ENCODE measurements around the gene TRPT1.

TRPT1 gene

DNA sequence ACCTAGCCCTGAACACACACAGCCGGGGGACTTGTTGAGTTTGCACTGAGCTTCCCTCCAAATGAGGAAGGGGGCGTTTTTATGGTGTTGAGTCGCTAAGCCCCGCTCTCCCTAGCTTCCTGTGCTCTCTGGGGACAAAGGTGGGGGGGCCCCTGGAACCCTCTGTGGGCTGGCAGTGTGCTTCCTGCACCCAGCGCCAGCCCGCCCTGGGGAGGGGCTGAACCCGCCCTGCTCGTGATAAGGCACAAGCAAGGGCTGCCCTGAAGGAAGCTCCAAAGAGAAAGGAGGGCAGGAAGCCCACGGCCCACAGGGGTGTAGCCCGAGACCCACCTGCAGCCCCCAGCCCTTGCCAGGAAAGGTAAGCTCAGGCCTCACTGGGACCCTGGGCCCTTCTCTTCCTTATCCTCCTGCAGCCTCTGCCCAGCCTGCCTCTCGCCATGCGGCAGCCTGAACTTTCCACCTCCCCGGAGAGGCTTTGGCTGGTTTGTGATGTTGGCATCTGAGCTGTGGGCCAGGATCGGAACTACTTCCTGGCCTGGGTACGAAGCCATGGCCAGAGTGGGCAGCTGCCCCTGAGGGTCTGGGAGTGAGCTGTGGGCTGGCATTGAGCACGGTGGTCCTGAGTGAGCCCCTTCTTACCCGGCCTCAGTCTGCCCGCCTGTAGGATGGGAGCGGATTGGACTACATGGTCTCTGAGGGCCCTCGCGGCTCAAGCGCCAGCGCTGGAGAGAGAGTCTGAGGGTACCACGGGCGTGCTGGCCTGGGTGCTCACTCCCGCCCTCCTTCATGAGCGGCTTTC, 19.3 kb downstream of the TRPT1 start, which contains the start of gene FERMT3:
Gene FERMT3 (plus strand): TSS at position 265 of the 799 bp plus-strand sequence. CDS start 644 bp downstream, outside the sequence.
- no peak for FAIRE-seq

DNA sequence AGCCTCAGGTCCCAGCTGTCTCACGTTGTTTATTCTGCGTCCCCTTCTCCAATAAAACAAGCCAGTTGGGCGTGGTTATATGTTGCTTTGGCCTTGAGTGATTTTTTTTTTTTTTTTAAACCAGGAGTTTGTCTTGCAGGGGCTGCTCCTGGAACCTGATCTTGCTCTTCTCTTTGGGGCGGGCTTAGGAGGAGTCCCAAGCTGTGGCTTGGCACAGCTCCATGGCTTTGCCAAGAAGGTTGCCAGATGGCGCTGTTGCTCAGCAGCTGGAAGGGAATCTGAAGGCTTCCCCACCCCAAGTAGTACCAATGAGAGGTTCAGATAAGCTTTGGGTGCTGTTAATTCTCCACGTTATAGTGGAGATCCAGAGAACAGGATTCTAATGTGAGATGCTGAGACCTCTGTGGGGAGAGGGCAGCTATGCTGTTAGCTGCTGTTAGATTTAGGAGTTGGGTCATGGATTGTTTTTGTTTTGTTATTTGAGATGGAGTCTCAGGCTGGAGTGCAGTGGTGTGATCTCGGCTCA, 21.5 kb downstream of the TRPT1 start:
- no peak for FAIRE-seq

DNA sequence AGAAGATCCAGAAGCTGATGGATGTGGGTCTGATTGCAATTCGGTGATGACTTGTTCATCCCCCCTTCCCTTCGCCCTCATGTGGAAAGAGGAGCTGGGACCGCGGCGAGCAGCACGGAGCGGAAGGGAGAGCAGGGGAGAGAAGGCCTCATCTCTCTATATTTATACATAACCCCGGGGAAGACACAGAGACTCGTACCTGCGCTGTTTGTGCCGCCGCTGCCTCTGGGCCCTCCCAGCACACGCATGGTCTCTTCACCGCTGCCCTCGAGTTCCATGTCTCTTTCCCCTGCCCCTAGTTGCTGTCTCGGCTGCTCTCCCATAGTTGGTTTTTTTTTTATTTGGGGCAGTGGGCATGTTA, 21.9 kb downstream of the TRPT1 start:
- FAIRE-seq = no peak

DNA sequence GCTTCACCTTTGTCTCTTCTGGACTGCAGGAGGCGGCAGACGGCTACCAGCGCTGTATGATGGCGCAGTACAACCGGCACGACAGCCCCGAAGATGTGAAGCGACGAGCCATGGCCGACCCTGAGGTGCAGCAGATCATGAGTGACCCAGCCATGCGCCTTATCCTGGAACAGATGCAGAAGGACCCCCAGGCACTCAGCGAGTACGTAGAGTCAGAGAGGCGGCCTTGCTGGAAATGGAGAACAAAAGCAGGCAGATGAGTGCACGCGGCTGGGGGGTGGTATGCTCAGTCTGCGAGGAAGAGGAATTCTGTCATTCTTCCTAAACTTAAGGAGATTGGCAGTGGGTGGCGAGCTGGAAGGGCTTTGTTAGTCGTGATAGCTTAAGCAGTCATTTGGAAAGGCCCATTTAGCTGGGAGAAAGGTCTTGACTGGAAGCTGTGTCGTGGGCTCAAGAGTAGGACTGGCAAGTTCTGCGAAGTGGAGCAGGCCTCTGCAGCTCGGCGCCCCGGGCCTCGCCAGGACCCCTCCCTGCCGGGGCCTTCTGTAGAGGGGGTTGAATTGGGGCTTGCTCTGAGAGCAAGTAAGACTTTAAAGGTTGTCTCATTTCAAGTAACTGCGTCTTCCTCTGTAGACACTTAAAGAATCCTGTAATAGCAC, 22.4 kb downstream of the TRPT1 start:
- FAIRE-seq = no peak

DNA sequence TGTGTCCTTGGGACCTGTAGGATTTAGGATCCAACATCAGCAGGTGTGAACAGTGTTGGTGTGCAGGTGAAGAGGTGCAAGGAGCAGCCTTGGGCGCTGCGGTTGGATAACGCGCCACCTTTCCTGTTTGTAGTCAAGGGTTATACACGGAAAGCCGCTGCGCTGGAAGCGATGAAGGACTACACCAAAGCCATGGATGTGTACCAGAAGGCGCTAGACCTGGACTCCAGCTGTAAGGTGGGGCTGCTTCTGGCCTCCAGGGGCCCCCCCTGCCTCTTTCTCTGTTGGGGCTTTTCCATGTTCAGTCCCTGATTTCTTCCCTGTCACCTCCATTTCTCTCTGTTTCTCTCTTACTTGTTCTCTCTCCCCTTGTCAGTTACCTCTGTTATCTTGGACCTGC, 23.0 kb downstream of the TRPT1 start:
- FAIRE-seq = no peak

DNA sequence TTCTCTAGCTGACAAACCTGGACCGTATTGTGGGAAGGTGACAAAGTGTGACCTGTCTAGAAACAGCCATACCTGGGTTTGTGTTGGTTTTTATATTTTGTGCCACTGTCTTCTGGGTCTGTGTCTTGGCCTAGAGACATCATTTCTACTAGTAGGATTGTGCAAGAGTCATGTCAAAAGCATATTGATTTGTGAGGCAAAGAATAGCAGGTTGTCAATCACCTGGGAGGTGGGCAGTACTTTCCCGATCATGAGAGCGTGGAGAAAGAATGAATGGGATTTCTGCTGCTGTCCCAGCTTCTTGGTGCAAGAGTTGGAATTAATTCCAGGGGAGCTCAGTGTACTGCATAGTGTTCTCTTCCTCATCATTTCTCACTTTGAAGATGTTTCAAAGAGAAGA, 24.4 kb downstream of the TRPT1 start:
- no peak for FAIRE-seq

DNA sequence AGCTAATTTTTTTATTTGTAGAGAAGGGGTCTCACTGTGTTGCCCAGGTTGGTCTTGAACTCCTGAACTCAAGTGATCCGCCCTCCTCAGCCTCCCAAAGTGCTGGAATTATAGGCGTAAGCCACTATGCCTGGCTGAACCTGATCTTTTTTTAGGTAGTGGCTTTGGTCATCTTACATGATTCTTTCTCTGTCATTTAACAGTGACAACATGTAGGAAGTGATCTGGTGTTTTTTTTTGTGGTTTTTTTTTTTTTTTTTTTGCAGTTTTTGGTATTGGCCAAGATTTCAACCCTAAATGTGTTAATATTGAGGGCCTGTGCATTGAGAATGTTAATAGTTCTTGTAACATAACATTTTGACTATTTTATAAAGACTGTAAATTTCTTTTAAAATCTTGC, 27.5 kb downstream of the TRPT1 start:
- FAIRE-seq = no peak

DNA sequence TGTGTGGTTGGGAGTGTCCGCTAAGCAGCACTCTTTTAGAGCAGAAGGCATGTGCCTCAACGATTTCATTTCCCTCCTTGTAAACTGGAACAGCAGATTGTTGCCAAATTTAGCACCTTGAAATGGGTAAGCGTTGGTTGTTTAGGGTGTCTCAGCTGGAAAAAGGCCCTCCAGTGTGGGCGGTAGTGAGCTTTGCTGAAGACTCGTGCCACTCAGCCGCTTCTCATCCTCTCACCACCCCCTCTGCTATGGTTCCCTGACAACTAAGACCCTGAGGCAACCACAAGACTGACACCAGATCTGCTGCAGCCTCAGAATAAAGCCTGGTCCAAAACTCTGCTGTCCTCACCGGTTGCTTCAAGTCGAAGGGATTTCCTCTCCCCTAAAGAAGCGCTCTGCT, 29.4 kb downstream of the TRPT1 start:
- FAIRE-seq = no peak

DNA sequence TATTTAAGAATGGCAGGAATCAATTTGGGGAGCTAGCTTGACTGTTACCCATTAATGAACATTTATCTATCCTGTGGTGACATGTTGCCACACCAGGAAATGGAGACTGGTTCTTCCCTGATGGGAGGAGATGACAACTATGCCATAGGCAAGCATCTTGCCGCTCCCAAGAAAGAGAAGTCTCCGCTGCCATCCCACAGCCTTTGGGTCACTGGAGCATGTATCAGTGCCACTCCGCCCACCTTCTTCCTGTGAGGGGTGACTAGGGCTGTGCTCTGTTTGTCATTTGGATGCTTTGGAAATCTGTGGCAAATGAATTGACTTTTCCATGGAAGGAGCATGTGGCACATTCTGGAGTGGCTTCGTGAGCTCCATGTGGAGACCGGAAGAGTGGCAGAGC, 33.6 kb downstream of the TRPT1 start:
- FAIRE-seq = no peak

DNA sequence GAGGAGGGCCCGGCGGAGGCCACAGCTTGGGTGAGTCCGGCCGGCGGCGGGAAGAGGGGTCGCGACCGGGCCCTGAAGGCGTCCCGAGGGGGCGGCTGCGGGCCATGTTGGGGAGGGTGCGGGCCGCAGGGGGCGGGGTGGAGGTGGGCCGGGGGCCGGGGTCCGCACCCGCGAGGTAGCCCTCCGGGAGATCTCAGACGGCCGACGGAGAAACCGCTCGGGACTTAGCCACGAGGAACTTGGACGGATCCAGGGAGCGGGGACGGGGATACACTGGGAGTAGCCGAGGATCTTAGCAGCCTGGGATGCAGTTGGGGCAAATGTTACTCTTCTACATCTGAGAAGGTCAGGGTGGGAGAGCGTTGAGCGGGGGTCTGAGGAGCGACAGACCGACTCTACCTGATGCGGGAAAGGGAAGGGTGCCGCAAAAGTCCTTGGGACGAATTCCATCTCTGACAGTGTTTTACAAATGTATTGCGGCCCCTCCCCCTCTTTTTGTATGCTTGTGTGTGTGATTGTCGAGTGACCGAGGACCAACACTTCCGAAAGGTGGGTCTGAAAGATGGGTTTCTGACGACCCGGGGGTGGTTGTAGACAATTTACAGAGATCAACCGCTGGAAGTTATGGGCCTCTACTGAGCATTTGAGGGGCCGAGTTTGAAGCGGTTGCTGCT, 39.4 kb downstream of the TRPT1 start:
- FAIRE-seq = no peak

DNA sequence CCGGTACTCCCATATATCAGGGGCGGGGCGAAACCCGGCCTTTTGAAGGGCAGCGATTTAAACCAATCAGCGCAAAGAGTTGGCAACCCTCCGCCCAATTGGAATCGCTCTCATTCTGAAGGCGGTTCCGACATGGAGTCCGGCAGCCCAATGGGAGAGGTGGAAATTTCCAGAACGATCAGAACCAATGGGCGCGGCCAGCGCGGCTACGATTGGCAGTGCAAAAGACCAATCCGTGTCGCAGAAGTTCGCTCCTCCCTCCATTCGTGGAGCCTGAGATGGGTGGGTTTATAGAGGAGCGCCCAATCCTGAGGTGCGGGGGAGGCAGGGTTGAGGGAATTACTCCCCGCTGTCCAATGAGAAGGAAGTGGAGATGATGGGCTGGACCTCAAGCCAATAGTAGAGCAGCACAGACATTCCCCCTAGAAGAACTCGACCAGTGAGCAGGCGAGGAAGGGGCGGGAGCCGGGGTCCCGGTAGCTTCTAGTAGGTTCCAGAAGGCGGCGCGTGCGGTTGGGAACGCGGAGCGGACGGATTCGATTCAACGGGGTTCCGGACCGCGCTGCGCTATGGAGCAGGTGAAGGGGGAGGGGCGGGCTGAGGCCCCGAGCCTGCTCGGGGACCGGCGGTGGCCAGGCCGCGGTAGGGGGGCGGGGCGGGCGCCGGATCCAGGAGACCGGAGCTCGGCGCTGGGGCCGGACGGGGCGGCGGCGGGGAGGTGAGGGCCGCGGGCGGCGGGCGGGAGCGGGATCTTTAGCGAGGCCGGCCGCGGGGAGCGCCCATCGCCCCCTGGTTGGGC, 40.1 kb downstream of the TRPT1 start, which contains the start of gene STIP1:
Gene STIP1 (plus strand): TSS at position 479 of the 799 bp plus-strand sequence. CDS start 91 bp downstream, at position 570.
- FAIRE-seq = peak; percentile 93

DNA sequence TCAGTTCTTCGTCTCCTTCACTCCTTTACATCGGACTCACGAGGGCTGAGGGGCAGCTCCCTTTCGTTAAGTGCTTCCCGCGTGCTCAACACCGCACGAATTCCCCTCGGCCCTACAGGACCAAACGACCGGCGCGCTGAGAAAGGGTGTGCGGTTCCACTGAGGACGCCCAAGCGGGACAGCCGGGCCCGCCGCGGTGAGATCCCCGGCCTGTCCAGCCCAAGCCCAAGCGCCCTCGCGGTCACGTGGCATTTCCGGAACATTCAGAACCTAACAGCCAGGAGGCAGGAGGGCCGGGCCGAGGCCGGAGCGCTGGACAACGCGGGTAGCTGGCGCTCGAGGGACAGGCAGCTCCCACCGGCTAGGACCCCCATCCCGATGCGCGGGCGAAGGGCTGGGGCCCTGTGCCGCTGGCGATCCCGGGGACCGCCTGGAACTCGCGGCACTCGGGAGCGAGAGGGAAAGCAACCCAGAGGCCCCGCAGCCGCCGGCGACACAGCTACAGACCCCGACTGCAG, 40.8 kb downstream of the TRPT1 start:
- FAIRE-seq = no peak

DNA sequence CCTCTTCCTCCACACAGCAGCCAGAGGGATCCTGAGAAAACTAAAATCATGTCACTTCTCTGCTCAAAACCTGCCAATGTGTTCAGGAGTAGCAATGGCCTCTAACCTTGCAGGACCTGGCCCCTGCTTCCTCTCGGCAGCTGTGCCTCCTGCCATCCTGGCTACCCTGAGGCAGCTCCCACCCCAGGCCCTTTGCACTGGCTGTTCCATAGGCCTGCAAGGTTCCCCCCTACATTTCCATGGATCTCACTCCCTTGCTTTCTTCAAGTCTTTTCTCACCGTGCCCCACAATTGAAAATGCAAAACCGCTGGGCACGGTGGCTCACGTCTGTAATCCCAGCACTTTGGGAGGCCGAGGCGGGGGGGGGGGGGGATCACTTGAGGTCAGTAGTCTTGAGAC, 42.1 kb downstream of the TRPT1 start:
- no peak for FAIRE-seq

DNA sequence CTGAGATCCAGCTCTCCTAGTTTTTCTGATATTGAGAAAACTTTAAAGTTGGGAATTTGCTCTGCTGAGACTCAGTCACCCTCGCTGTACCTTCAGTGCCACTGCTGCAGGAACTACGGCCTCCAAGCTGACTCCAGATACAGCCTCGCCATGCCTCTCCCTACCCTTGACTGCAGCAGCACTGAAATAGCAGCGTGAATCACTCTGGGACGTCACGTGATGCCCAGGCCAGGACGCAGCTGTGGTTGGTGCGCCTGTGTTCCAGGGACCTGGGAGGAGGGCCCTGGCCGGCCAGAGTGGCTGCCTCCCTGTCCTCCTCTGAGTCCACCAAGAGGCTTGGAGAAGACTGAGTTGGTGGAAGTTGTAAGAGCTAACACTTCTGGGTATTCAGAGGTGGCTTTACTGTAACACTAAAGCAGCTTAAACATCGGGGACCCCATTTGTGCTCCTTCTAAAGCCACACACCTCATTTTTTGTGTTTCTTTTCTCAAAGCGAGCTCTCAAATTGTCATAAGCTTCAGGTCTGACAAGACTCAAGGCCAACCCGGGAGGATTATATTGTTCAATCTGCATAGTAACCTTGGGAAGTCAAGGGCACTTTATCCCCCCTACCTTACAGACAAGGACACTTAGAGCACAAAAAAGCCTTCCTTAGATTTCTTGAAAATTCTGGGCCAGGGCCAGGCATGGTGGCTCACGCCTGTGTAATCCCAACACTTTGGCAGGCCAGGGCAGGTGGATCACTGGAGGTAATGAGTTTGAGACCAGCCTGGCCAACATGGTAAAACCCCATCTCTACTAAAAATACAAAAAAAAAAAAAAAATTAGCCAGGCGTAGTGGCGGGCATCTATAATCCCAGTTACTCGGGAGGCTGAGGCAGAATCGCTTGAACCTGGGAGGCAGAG, 44.2 kb downstream of the TRPT1 start:
- no peak for FAIRE-seq

DNA sequence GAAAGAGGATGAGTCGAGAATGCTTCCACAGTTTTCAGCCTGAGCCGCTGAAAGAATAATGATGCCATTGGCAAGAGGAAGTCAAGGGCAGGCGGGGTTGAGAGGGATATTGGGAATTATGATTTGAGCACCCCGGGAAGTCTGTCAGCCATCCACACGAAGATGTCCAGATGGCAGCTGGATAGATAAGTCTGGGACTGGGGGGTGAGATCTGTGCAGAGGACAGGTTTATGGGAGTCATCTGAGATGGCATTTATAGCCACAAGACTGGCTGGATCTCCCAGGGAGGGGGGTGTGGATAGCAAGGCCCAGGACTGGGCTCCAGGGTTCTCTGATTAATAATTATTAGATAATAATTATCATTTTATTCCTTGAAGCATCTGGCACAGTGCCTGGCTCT, 45.1 kb downstream of the TRPT1 start:
- no peak for FAIRE-seq

DNA sequence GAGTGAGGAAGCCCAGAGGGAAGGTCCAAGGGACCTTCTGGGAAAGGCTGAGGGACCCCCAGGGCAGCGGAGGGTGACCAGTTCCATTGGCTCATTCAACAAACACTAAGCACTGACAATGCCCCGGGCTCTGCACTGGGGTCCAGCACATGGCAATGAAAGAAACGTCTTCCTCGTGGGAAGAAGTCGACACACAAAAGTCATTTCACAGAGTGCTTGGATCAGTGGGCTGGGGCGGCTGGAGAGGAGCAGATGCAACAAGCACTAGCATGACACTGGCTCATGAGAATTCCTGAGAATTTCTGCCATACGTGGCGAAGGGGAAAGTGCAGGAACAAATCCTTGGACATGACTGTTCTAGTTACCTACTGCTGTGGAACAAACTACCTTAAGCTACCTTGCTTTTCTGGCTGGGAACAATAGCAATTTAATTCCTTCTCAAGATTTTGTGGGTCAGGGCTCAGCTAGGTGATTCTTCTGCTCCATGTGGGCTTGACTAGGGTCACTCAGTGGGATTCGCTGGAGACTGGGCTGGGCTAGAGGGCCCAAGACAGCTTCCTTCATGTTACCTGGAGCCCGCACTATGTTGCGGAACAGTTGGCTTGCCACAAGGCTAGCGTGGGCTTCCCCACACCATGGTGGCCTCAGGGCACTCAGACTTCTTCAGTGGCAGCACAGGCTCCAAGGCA, 46.9 kb downstream of the TRPT1 start:
- no peak for FAIRE-seq

DNA sequence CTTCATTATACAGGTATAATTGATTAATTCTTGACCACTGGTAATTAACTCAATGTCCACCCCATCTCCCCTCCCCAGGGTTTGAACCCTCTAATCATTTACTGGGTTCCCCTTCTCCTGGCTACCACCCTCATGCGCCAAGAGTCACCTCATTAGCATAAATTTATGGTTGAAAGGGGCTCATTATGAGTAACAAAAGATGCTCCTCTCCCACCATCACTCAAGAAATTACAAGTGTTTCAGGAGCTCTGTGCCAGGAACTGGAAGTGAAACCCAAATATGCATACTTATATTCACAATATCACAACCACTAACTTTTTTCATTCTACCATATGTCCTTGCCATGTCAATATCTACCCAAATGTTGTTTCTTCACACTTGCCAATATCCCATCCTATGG, 47.8 kb downstream of the TRPT1 start:
- no peak for FAIRE-seq

DNA sequence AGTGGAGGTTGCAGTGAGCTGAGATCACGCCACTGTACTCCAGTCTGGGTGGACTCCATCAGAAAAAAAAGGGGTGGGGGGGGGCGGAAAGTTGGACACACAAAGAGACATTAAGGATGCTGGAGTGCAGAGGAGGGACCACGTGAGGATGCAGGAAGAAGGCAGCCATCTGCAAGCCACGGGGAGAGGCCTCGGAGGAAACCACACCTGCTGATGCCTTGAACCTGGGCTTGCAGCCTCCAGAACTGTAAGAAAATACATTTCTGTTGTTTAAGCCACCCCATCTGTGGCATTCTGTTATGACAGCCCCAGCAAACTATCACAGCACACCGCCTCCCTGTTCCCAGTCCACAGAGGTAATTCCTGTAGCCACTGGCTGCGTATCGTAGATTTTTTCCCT, 49.2 kb downstream of the TRPT1 start:
- no peak for FAIRE-seq

Measured in islet of Langerhans (tissue), 1 donor.